HEK293T (cell line): ENCODE measurements around the gene RAB31.

ENCODE experiments used
- FOXK2 ChIP-seq: fragments of 450-650 bp; IDR thresholded peaks from 2 replicates; pipeline ENCODE4 v1.6.1; 2016; ENCODE audit warnings: mild to moderate bottlenecking
- SP1 ChIP-seq: fragments of 450-650 bp; IDR thresholded peaks from 2 replicates; pipeline ENCODE4 v1.6.1; 2017

- TF ChIP-seq SP1 (no peak), FOXK2 (no peak)
These were observed 137.2 kb downstream of the RAB31 start for GRCh38 chr18:9845256-9845655.
